Stimulated activated CD8-positive, alpha-beta memory T cell treated with anti-CD3 and anti-CD28 coated beads, Interleukin-12 subunit alpha, Interleukin-12 subunit beta, amount 100 ng/mL, for 24 hours (primary cell): ENCODE data around the gene CC2D1A.

ENCODE experiments used
- DNase-seq: peaks from one replicate; pipeline ENCODE4 v3.0.0-alpha.2; 2020; ENCODE audit errors: extremely low read depth

The CC2D1A gene

GRCh38 chr19:13979244-13979615 is 73.2 kb downstream of the CC2D1A start:
- no peak for DNase-seq

DNA sequence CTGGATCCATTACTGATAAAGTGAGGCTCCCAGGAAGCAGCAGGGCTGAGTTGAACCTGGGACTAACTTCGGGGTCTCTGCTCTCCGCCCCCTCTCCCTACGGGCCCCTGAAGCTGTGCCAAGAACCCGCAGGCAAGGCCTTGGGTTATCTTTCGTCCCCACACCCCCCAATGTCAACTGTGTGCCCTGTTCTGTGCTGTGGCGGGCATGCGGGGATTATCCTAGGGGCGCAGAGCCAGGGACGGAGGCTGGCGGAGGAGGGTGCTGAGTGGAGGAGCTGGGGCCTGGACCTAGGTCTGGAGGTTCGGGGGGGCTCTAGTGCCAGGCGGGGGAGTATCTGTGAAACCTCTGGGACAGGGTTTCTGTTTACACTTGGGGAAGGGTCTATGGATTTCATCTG is 73.7 kb downstream of the CC2D1A start:
- no peak for DNase-seq

DNA sequence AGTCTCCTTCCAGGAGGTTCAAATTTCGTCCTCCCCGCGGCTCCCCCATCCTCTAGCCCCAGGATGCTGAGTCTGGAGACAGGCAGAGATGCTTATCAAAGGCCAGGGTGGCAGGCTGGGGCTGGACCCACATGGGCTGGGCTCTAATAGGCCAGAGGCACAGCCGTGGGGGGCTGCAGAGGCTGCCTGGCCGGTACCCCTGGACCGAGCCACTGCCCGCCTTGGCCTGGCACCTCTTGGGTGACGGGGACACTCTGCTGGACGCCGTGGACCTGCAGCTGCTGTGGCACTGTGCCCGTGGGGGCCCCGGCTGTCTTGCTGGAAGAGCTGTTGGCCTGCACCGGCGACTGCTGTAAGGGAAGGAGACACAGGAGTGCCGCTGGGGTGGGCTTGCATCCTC is 74.3 kb downstream of the CC2D1A start:
- no peak for DNase-seq
